Measurements from ENCODE around the gene LRRC8E. TPM values are rescaled to one million over a fixed set of nuclear protein-coding genes. Genes with fewer than 3 reads are reported as not detected.

LRRC8E gene
- total and polyA plus RNA-seq, 10 of the 15 experiments (the other 5 are each of a cell fraction or from before 2014, with no cell fraction given): 0.04 to 0.32 (median 0.25) TPM; not detected in 7

DNA sequence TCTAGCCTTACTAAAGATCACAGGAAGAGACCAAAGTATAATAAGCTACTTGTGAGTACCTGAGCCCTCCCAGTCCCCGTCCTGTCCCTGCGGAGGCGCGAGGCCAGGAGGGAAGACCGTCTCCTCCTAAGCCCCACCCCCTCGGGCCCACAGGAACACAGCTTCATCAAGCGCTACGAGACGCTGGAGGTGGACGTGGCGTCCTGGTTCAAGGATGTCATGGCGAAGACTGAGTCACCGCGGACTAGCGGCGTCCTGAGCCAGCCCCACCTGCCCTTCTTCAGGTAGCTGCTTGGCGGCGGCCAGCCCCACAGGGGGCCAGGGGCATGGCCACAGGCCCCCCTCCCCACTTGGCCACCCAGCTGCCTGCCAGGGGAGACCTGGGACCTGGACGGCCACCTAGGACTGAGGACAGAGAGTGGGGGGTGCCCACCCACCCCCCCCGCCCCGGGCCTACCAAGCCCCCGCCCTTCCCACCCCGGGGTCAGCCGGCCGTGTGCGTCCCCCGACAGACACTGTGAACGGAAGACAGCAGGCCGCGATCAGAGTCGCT is 23.9 kb downstream of the LRRC8E start:
- H3K9me3 ChIP-seq (replicated peaks; ENCODE audit: control insufficient read depth, insufficient read depth, low read length): no peaks in the 10 kb centered on the region
- peaks cover 4 to 5% of the 10 kb centered on the region in 2 experiments; a peak in 3 of 4 replicates for H3K27me3 ChIP-seq (replicated peaks in 1 of 2; ENCODE audit: control insufficient read depth in 2 of 2, insufficient read depth in 2 of 2, low read length in 1 of 2)
- DNase-seq (ENCODE audit: low read depth, low spot score) (no peak), ATAC-seq (no peak), FAIRE-seq (no peak)
- no peak overlapping the region for H2AFZ ChIP-seq (ENCODE audit: control insufficient read depth, low read depth, low read length)
- ChIA-PET RAD21 (ENCODE audit: unreplicated experiment) (interaction anchor here (0.6 to 1.2 kb wide), 3 partner anchors 8 to 616 kb away, joined by 3 to 4 read pairs (median 3); partner anchors contain the start of gene SNAPC2), CTCF (no interaction called here), POLR2A (no interaction called here), SMC1A (ENCODE audit: uncharacterized antibody, unreplicated experiment) (no interaction called here)
- intact Hi-C loops (cut with micrococcal nuclease; ENCODE audit: unreplicated experiment) (no loop called here), in situ Hi-C loops (cut with MboI) (no loop called here)
- H3K36me3 ChIP-seq (ENCODE audit: control insufficient read depth in 2 of 2, insufficient read depth in 2 of 2, low read length in 1 of 2): peaks cover 0 to 15% of the 10 kb centered on the region in 2 experiments; a peak in 3 of 4 replicates
- H3K27ac ChIP-seq (ENCODE audit: control insufficient read depth, insufficient read depth): no peak overlapping the region
- no peaks in the 10 kb centered on the region for H3K4me1 ChIP-seq (ENCODE audit: control insufficient read depth, insufficient read depth, low read length)
- peaks cover 3% of the 10 kb centered on the region for H3K79me2 ChIP-seq (ENCODE audit: control insufficient read depth, insufficient read depth, low read length)
- no peak overlapping the region for H3K4me2 ChIP-seq (ENCODE audit: control insufficient read depth, insufficient read depth)
- 94% methylated on average over 18 of the region's 31 CpGs for whole genome bisulfite sequencing (ENCODE audit: insufficient coverage, insufficient replicate concordance, low lambda C conversion rate, missing lambda C conversion rate)
- H3K9ac ChIP-seq (ENCODE audit: control insufficient read depth, insufficient read depth, low read length): no peak overlapping the region
- H3K4me3 ChIP-seq: no peak overlapping the region
- TF ChIP-seq POLR2A (IDR thresholded peaks at IDR 0.05; ENCODE audit: low read depth, low read length): 0 out of 2 replicates have a peak, but pooled peaks have one; percentile 6
- TF ChIP-seq, protein P1, sequence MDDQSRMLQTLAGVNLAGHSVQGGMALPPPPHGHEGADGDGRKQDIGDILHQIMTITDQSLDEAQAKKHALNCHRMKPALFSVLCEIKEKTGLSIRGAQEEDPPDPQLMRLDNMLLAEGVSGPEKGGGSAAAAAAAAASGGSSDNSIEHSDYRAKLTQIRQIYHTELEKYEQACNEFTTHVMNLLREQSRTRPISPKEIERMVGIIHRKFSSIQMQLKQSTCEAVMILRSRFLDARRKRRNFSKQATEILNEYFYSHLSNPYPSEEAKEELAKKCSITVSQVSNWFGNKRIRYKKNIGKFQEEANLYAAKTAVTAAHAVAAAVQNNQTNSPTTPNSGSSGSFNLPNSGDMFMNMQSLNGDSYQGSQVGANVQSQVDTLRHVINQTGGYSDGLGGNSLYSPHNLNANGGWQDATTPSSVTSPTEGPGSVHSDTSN (IDR thresholded peaks at IDR 0.05; ENCODE audit: insufficient replicate concordance, low read depth, low read length): no peak
- no peak for TF ChIP-seq ZNF207 (IDR thresholded peaks at IDR 0.05; ENCODE audit: borderline replicate concordance)
- TF ChIP-seq, protein P2, sequence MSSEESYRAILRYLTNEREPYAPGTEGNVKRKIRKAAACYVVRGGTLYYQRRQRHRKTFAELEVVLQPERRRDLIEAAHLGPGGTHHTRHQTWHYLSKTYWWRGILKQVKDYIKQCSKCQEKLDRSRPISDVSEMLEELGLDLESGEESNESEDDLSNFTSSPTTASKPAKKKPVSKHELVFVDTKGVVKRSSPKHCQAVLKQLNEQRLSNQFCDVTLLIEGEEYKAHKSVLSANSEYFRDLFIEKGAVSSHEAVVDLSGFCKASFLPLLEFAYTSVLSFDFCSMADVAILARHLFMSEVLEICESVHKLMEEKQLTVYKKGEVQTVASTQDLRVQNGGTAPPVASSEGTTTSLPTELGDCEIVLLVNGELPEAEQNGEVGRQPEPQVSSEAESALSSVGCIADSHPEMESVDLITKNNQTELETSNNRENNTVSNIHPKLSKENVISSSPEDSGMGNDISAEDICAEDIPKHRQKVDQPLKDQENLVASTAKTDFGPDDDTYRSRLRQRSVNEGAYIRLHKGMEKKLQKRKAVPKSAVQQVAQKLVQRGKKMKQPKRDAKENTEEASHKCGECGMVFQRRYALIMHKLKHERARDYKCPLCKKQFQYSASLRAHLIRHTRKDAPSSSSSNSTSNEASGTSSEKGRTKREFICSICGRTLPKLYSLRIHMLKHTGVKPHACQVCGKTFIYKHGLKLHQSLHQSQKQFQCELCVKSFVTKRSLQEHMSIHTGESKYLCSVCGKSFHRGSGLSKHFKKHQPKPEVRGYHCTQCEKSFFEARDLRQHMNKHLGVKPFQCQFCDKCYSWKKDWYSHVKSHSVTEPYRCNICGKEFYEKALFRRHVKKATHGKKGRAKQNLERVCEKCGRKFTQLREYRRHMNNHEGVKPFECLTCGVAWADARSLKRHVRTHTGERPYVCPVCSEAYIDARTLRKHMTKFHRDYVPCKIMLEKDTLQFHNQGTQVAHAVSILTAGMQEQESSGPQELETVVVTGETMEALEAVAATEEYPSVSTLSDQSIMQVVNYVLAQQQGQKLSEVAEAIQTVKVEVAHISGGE (CRISPR knock-in tag; IDR thresholded peaks at IDR 0.05): no peak
- no TSS peak for BruUV-seq (replicated peaks)
- no peaks in the 10 kb centered on the region for H4K20me1 ChIP-seq (ENCODE audit: control insufficient read depth, insufficient read depth)
